ENCODE data around the gene BMF. TPM values are rescaled to one million over a fixed set of nuclear protein-coding genes. Genes with fewer than 3 reads are reported as not detected.
"Not testable (repeated sequence)": the region's sequence is repeated elsewhere in the genome, so short reads cannot be mapped to it uniquely, and the experiment has no call there.

Gene BMF
- total RNA-seq, 1 experiment from 2014 or later, result 13.2 TPM

- H4K20me1 ChIP-seq (ENCODE audit: control insufficient read depth, insufficient read depth, insufficient read length); H3K36me3 Mint-ChIP-seq (ENCODE audit: insufficient read depth in 1 of 3, low read depth in 3 of 3); H3K4me3 Mint-ChIP-seq; H2BK120ac ChIP-seq (ENCODE audit: low read depth, low read length, poor library complexity, severe bottlenecking); H2BK12ac ChIP-seq (ENCODE audit: insufficient read length, low read depth, low read length); H4K5ac ChIP-seq (ENCODE audit: insufficient read length, low read depth, low read length); H3K27ac ChIP-seq (ENCODE audit: insufficient read length, low read depth, low read length); H3K23me2 ChIP-seq (ENCODE audit: insufficient read length, low read depth, low read length, poor library complexity, severe bottlenecking); H3K79me1 ChIP-seq (ENCODE audit: insufficient read depth, low read depth, low read length, poor library complexity, severe bottlenecking); H3K4ac ChIP-seq (ENCODE audit: low read depth, low read length); H2BK20ac ChIP-seq (ENCODE audit: low read depth, low read length, poor library complexity, severe bottlenecking); H3K9me3 Mint-ChIP-seq; H3K79me2 ChIP-seq (ENCODE audit: insufficient read depth, low read length); H3K27me3 Mint-ChIP-seq (ENCODE audit: low read depth); H3K18ac ChIP-seq (ENCODE audit: insufficient read length, low read depth, low read length); H3K9me3 ChIP-seq (ENCODE audit: control insufficient read depth, low read depth, low read length); H4K8ac ChIP-seq (replicated peaks; ENCODE audit: insufficient read length, low read depth, low read length); H3K4me2 ChIP-seq (ENCODE audit: insufficient read depth, insufficient read length, low read length); H2BK15ac ChIP-seq (ENCODE audit: low read depth, low read length); H2AK5ac ChIP-seq (ENCODE audit: insufficient read length, low read length); H2AFZ ChIP-seq (ENCODE audit: low read length); DNase-seq; H4K91ac ChIP-seq (ENCODE audit: insufficient read length, low read depth, low read length); H3K23ac ChIP-seq (ENCODE audit: insufficient read length, low read depth, low read length); H2BK5ac ChIP-seq (ENCODE audit: insufficient read length, low read length); H3K56ac ChIP-seq (ENCODE audit: insufficient read length, low read depth, low read length); H3K4me1 ChIP-seq (ENCODE audit: insufficient read depth, low read length); H3T11ph ChIP-seq (ENCODE audit: low read length); H3K9ac ChIP-seq (ENCODE audit: extremely low read depth, insufficient read length, low read length); H3K27me3 ChIP-seq (ENCODE audit: insufficient read depth, low read length): not testable (repeated sequence)
- Mint-ChIP-seq H3K27ac (peak overlapping the region in 2 of 3 experiments; percentile 44 to 84; a peak in 2 of 7 replicates), H3K4me1 (peaks cover 35 to 40% of the 10 kb centered on the region in 2 experiments)
- H3K14ac ChIP-seq (ENCODE audit: insufficient read depth, low read length), result peak overlapping the region; percentile 24; the same call in 1 of the 2 replicates
- no CpG with 5 or more reads among the region's 1 CpG for WGBS (ENCODE audit: extremely low coverage, insufficient read length, low lambda C conversion rate)
These were observed 14.3 kb upstream of the BMF start for GRCh38 chr15:40122989-40123388.

All from H9 (cell line).